GM12872 (cell line): Measurements from ENCODE around the gene FAM3B.

ENCODE experiments used
- CTCF ChIP-seq: IDR thresholded peaks from 3 replicates; pipeline ENCODE4 v1.5.1; 2011; ENCODE audit warnings: low read depth, mild to moderate bottlenecking, low read length, moderate library complexity; ENCODE audit not compliant: insufficient read depth

Gene FAM3B

GRCh38 chr21:41402231-41402630 lies 85.6 kb downstream of the FAM3B start:
- TF ChIP-seq CTCF = no peak

DNA sequence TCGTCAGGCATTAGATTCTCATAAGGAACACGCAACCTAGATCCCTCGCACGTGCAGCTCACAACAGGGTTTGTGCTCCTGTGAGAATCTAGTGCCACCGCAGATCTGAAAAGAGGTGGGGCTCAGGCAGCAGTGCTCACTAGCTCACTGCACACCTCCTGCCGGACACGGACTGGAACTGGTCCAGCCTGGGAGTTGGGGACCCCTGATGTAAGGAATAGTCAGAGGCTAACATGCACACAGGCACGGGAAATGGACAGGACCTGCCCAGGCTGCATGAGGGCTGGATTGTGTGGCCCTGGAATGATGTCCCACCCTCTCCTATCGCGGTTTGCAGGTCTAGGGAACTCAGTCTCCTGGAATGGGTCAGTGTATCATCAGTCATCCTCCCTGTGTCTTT lies 86.2 kb downstream of the FAM3B start:
- no peak for TF ChIP-seq CTCF

- TF ChIP-seq CTCF = no peak
Observed at GRCh38 chr21:41403331-41403730, 86.7 kb downstream of the FAM3B start.

DNA sequence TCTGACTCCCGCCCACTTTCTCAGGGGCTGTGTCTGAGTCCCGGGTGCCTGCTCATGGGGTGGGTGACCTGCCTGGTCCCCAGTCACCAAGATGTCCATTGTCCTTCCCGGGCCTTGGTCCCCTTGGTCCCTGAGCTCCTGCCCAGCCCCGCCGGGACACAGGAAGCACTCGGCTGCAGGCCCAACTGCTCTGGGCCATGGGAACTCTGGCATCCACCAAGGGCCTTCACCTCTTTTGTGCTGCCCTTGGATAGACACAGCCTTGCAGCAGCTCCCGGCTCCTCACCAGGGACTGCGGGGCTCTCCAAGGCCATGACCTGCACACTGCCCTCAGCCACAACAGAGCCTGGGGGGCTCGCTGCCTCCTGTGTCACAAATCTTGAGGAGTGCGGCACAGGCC lies 87.4 kb downstream of the FAM3B start:
- TF ChIP-seq CTCF = no peak

- no peak for TF ChIP-seq CTCF
Observed at GRCh38 chr21:41405321-41405720, 88.7 kb downstream of the FAM3B start.

DNA sequence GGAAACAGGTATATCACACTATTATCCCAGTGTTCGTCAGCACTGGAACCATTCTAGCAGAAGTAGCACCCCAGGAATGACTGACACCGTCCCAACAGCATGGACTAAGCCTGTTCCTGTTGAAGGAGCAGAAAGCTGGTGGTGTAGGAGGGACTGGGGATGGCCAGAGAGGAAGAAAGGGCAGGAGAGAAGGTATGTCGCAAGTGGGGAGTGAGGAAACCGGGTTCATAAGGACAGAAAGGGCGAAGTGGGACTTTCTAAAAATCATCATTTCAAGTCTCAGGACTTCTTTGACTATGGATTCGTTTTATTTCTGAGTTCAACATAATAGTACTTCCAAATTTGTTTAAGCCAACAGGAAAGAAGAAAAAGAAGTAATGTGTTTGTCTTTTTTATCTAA lies 89.7 kb downstream of the FAM3B start:
- TF ChIP-seq CTCF = no peak
